Chondrocyte (in vitro differentiated cells): ENCODE measurements around the gene SPO11. TPM values are rescaled to one million over a fixed set of nuclear protein-coding genes. Genes with fewer than 3 reads are reported as not detected.

ENCODE experiments used
- DNase-seq: peaks from one replicate; pipeline ENCODE4 v3.0.0; 2021; ENCODE audit warnings: mixed read lengths, low spot score
- H3K27ac Mint-ChIP-seq: one replicate; pipeline ENCODE4 v1.8.0; 2021; ENCODE audit warnings: mild to moderate bottlenecking, moderate library complexity, mixed read lengths; ENCODE audit not compliant: unreplicated experiment
- H3K27me3 Mint-ChIP-seq: 2 replicates; pipeline ENCODE4 v1.8.0; 2021; ENCODE audit warnings: low read depth, mixed read lengths
- H3K36me3 Mint-ChIP-seq: 2 replicates; pipeline ENCODE4 v1.8.0; 2021; ENCODE audit warnings: low read depth, mixed read lengths
- H3K4me1 Mint-ChIP-seq: 2 replicates; pipeline ENCODE4 v1.8.0; 2021; ENCODE audit warnings: low read depth, mild to moderate bottlenecking, mixed read lengths
- H3K4me3 Mint-ChIP-seq: one replicate; pipeline ENCODE4 v1.8.0; 2021; ENCODE audit warnings: mild to moderate bottlenecking, moderate library complexity, mixed read lengths; ENCODE audit not compliant: unreplicated experiment
- H3K9me3 Mint-ChIP-seq: 2 replicates; pipeline ENCODE4 v1.8.0; 2021; ENCODE audit warnings: low read depth, mixed read lengths
- total RNA-seq: library from RNA; stranded (reverse); gene quantifications from 3 replicates; pipeline ENCODE4 v1.2.1, GENCODE V29; 2021
- TF ChIP-seq, protein P1 (sequence below): fragments of 200-600 bp; sonication (generic); IDR thresholded peaks from 2 replicates; pipeline ENCODE4 v1.5.0; 2021; ENCODE audit warnings: antibody characterized with exemption, mild to moderate bottlenecking, moderate library complexity

The SPO11 gene
- total RNA-seq, 1 donor from 2014 or later = not detected

DNA sequence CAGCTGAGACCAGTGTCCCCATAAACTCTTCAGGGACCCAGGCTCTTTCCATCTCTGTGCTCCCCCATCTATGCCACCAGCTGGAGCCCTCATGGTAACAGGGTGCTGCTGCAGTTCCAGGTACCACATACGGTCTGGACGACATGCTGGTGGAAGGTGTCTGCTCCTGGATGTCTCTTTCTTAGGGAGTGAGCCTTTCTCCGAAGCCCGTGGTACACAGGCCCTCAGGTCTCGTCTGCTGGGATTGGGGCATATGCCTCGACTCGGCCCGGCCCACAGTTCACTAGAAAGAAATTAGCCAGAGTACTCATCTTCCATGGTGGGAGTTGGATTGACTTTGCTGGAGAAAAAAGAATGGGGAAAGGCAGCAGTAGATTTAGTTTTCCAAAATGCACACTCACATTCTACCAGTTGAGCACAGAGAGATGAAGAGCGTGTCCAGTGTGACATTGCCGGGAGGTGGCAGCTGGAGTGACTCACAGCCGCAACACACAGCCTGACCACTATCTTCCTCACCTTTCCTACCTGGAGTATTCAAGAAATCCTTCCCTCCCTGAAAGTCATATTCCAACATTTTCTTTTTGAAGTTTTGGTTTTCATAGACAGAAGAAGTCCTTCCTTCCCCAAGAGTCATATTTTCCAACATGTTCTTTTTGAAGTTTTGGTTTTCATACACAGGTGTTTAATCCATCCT lies 18.6 kb upstream of the SPO11 start:
- Mint-ChIP-seq H3K27me3 (peaks cover 27% of the 10 kb centered on the region), H3K9me3 (no peaks in the 10 kb centered on the region), H3K4me1 (no peaks in the 10 kb centered on the region), H3K4me3 (no peak overlapping the region), H3K36me3 (no peaks in the 10 kb centered on the region), H3K27ac (no peak overlapping the region)
- TF ChIP-seq, protein P1, sequence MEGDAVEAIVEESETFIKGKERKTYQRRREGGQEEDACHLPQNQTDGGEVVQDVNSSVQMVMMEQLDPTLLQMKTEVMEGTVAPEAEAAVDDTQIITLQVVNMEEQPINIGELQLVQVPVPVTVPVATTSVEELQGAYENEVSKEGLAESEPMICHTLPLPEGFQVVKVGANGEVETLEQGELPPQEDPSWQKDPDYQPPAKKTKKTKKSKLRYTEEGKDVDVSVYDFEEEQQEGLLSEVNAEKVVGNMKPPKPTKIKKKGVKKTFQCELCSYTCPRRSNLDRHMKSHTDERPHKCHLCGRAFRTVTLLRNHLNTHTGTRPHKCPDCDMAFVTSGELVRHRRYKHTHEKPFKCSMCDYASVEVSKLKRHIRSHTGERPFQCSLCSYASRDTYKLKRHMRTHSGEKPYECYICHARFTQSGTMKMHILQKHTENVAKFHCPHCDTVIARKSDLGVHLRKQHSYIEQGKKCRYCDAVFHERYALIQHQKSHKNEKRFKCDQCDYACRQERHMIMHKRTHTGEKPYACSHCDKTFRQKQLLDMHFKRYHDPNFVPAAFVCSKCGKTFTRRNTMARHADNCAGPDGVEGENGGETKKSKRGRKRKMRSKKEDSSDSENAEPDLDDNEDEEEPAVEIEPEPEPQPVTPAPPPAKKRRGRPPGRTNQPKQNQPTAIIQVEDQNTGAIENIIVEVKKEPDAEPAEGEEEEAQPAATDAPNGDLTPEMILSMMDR = no peak
- no peak for DNase-seq

DNA sequence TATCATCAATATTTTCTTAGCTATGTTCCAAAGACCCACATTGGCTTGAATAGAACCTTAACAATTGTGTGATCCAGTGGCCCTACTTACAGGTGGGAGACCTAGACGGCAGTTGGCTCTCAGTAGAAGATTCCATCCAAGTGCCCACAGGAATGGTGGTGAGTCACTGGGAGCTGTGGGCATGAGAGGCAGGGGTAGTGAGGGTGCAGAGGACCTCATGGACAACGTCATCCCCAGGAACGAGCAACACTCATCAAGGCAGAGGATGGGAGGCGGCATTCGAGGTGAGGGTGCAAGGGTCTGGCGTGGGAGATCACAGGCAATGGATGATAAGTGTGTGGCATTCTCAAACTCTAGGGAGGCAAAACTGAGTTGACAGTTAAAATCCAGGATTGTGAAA lies 17.5 kb upstream of the SPO11 start:
- no peaks in the 10 kb centered on the region for H3K36me3 Mint-ChIP-seq
- DNase-seq = no peak
- peaks cover 26% of the 10 kb centered on the region for H3K27me3 Mint-ChIP-seq
- no peak overlapping the region for H3K4me3 Mint-ChIP-seq
- H3K9me3 Mint-ChIP-seq = no peaks in the 10 kb centered on the region
- TF ChIP-seq, protein P1 = no peak
- no peaks in the 10 kb centered on the region for H3K4me1 Mint-ChIP-seq
- no peak overlapping the region for H3K27ac Mint-ChIP-seq

DNA sequence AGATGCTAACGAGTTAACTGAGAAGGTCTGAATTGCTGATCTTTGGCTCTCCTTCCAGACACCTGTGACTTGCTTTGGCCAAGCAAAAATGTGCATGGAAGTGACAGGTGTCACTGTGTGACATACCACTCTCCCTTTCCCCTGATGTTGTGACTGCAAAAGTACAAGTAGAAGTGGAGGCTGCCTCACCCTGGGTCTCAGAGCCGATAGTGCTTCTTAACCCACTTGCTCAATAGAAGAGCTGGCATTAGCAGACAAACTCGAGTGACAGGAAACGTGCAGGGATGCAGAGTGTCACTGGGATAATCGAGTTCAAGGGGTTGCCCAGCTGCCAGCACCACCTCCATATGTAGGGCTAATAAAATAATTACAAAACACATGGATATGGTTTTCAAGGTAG lies 16.4 kb upstream of the SPO11 start:
- Mint-ChIP-seq H3K36me3 (no peaks in the 10 kb centered on the region), H3K9me3 (no peaks in the 10 kb centered on the region), H3K4me3 (no peak overlapping the region), H3K27ac (no peak overlapping the region), H3K27me3 (peaks cover 29% of the 10 kb centered on the region), H3K4me1 (no peaks in the 10 kb centered on the region)
- TF ChIP-seq, protein P1 = no peak
- no peak for DNase-seq

DNA sequence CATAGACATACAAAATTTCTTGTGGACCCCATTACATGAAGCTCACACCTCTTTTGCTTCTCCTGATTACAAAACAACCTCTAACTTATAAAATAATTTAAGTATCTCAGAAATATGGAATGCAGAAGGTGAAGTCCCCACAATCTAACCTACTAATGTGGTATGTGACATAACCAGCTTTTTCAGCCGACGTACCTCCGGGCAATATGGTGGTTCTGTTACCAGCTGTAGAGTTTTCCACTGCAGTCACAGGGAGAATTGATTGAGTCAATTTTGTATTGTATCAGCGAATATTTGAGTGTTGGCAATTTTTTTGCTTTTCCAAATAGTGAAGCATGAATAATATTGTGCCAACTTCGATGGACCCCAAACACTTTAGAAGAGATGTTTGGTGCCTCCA lies 15.7 kb upstream of the SPO11 start:
- Mint-ChIP-seq H3K27ac (no peak overlapping the region), H3K9me3 (no peaks in the 10 kb centered on the region), H3K4me1 (no peaks in the 10 kb centered on the region), H3K36me3 (no peaks in the 10 kb centered on the region), H3K27me3 (peaks cover 33% of the 10 kb centered on the region), H3K4me3 (no peak overlapping the region)
- DNase-seq = no peak
- TF ChIP-seq, protein P1 = no peak

DNA sequence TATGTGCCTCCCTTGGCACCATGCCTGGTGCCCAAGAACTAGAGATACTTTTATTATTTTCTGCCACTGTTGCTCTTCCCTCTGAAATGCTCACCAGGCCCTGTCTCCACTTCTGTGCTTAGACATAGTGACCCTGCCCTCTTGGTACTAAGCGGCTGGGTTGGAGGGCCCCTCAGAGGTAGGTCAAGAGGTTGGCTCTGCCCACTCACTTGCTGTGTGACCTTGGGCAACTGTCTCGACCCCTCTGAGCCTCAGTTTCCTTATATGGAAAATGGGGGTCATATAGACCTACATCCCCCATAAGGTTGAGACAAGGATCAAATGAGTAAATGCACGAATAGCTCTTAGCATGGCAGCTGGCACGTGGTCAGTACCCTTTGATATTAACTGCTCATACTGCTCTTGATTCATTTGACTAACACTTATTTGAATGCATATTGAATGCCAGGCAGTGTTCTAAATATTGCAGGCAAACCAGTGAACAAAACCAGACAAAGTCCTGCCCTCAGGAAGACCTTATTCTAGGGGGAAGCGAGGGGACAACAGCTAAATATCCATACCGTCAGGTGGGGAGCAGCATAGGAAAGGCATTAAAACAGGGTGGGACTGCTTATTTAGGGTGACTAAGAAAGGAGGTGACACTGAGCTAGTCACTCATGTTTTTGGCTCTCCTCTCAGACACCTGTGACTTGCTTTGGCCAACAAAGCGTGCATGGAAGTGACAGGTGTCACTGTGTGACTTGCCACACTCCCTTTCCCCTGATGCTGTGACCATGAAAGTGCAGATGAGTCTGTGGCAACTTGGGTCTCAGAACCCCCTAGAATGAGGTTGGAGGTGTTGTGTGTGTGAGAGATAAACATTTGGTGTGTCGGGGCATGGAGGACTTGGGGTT lies 14.3 kb upstream of the SPO11 start:
- H3K27me3 Mint-ChIP-seq = peaks cover 39% of the 10 kb centered on the region
- H3K4me1 Mint-ChIP-seq = no peaks in the 10 kb centered on the region
- no peak for DNase-seq
- H3K27ac Mint-ChIP-seq = no peak overlapping the region
- H3K36me3 Mint-ChIP-seq = no peaks in the 10 kb centered on the region
- no peaks in the 10 kb centered on the region for H3K9me3 Mint-ChIP-seq
- TF ChIP-seq, protein P1 = no peak
- H3K4me3 Mint-ChIP-seq = no peak overlapping the region
